Stimulated activated CD4-positive, alpha-beta T cell treated with anti-CD3 and anti-CD28 coated beads, Interleukin-4, amount 100 ng/mL, for 1 hour (primary cell): ENCODE results near the gene CDX1.

Source experiments
- DNase-seq: peaks from one replicate; pipeline ENCODE4 v3.0.0-alpha.2; 2020

CDX1 gene

DNA sequence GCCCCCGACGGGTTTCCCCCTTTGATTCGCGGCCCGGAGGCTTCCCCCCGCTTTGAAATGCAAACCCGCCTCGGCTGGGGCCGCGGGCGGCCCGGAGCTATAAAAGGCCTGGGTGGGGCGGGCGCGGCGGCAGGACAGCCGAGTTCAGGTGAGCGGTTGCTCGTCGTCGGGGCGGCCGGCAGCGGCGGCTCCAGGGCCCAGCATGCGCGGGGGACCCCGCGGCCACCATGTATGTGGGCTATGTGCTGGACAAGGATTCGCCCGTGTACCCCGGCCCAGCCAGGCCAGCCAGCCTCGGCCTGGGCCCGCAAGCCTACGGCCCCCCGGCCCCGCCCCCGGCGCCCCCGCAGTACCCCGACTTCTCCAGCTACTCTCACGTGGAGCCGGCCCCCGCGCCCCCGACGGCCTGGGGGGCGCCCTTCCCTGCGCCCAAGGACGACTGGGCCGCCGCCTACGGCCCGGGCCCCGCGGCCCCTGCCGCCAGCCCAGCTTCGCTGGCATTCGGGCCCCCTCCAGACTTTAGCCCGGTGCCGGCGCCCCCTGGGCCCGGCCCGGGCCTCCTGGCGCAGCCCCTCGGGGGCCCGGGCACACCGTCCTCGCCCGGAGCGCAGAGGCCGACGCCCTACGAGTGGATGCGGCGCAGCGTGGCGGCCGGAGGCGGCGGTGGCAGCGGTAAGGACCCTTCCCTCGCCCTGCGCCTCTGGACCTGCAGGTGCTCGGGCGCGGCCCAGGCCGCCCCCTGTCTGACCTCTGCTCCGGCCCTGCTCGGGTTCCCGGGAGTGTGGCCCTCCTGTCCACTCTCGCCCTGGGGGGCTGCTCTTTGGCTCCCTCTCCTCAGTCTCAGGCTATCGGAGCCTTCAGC lies at the start of gene CDX1:
Gene CDX1 (plus strand): TSS at position 129 of the 862 bp plus-strand sequence. CDS start 99 bp downstream, at position 228.
- DNase-seq, result no peak

DNA sequence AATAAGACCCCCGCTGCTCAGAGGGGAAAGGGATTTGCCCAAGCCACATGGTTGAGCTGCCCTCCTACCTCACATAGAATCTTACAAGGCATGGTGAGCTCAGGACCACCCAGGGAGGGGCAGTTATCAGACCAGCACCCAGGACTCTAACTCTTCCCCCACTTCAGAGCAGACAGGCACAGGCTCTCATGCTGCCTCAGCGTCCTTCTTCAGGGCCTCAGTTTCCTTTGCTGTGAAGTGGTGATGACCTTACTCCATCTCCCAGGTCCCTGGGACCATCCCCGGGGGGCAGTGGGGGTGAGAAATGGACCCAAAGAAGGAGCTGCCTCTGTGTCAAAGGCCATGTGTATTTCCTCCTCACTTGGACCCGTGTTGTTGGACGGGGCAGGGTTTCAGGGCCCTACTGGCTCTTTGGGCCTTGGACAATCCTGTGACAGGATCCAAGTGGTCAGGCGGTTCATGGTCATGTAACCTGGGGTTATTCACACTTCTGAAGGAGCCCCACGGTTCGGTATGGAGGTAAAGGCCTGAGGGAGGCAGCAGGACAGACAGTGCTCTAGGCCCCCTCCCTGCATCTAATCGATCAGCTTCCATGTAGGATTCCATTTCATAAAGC lies 48.5 kb upstream of the CDX1 start:
- DNase-seq, result no peak

DNA sequence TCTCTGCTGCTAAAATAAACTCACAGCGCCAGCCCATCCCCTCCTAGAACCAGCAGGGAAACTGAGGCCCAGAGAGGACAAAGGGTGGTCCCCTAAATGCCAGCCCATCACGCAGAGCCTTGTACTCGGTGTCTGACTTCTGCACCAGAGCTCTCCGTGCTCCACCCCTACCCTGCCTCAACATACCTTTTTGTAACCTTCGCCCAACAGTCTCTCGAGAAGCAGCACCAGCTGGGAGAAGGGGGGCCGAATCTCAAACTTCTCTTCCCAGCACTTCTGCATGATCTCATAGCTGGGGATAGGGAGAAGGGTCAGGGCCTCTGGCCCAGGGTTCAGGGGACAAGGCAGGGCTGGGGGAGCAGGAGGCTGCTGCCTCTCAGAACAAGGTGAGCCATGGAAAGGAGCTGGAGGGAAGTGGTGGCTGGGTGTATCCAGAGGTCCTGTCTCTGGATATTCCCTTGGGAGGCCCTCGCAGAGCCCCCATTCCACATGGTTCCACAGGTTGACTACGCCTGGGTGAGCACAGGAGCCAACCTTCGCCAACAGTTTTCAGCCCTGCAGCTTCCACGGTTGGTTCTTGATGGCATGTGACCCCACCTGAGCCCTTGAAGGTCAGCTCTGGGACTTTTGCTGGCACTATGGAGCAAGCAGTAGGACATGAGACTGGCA lies 47.9 kb upstream of the CDX1 start:
- no peak for DNase-seq

DNA sequence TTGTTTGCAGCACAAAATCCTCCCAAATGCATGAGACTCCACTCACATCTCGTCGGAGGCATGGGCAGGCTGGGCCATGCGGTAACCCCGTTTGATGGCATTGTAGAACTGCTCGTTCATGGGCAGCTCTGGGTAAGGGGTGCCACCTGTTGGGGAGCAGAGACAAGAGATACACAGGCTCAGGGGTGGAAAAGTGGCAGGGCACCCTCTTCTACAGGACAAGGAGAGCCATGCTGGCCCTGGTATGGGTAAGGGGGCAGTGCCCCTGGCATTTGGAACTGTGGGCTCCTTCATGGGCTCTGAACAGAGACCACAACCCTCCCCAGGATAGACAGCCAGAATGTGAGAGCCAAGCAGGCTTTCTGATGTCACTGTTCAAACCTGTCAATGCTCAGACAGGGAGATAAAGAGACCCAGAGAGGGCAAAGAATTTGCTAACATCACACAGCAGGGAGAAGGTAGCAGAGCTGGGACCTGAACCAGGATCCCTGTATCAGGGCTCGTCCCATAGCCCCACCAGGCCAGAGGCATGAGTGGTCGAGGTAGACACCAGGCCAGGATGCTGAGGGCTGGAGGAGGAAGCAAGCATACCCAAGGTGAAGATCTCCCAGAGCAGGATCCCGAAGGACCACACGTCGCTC lies 47.0 kb upstream of the CDX1 start:
- DNase-seq, result no peak

DNA sequence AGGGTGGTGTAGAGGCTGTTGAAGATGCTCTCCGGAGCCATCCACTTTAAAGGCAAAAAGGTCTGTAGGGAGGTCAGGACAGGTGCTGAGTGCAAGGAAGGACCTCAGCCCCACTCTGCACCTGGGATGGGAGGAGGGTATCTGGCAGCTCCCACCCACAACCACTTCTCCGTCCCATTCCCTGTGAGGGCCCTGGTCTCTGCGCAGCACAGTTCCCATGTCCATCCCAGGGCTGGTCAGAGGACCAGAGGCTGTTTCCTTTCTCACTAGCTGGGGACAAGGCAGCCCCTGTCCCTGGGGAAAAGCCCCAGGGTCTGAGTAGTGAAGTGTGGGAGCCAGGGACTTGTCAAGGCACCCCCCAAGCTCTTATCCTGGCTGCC lies 46.5 kb upstream of the CDX1 start:
- no peak for DNase-seq

DNA sequence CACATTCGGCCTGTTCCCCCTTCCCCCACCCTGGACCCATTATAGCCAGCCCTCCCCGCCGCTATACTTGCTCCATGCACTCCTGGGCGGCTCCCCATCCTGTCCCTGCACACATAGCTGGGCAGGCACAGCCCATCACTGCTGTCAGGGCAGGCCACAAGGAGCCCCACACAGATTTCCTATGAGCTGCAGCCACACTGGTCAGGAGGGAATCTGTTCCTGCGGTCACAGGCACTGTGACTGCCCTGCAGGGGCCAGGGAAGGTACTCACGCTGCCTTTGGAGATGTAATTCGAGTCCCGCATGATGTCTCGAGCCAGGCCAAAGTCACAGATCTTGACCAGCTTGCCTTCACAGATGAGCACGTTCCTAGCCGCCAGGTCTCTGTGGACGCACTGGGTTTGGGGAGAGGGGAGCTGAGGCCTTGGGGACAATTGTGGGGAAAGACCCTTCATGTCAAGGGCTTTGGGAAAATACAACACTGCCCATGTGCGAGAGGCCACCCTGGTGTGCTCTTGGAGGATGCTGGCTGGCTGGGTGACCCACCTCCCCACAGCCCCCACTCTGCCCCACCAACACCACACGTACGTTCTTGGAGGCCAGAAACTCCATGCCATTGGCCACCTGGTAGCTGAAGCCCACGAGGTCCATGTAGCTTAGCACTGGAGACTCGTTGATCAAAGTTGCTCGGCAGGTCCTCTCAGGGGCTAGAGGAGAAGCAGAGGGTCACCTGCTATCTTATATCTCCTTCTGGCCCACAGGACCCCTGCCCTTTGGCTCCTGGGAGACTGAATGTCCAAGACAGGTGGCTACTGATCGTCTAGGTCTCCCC lies 45.7 kb upstream of the CDX1 start:
- DNase-seq, result no peak

DNA sequence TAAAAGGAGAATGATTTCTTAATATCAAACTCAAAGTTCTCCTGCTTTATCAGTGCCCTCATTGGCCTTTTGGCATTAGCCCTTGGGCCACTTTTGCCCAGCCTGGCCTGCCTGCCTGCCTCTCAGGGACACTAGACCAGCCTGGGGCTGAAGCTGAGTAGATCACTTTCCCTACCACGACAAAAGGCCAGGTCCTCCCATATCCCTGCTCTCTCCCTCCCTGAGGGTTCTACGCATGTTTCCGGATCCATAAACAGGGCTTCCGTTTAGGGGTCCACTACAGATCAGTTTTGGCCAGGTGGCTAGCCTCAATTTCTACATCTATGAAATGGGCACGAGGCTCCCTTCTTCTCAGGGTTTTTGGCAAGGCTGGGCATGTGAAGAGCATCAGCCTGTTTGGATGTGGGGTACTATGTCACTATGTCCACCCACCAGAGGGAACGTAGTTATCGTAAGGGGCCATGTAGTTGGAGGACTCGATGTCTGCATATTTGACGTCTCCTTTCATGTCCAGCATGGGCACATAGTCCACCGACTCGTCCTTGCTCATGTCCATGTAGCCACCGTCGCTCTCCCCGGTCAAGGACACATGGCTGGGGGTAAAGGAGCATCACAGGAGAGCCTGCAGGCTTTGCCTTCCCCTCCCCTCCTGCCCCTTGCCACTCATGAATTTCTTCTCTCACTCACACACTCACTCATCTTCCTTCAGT lies 45.0 kb upstream of the CDX1 start:
- DNase-seq, result no peak

DNA sequence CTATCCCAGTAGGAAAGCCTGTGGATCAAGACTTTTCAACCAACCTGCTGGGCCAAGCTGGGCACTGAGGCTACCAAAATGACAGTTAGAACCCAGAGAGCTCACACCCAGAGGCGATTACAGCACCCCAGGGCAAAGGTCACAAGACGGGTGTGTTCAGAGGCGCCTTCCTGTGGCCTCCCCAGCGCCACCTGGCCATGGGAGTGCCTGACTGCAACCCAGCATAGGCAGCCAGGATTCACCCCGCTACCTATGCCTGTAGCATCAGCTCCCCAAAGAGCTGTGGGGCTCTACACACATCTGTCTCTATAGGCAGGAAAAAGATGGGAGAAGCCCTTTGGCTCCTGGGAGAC lies 44.4 kb upstream of the CDX1 start:
- DNase-seq, result no peak

DNA sequence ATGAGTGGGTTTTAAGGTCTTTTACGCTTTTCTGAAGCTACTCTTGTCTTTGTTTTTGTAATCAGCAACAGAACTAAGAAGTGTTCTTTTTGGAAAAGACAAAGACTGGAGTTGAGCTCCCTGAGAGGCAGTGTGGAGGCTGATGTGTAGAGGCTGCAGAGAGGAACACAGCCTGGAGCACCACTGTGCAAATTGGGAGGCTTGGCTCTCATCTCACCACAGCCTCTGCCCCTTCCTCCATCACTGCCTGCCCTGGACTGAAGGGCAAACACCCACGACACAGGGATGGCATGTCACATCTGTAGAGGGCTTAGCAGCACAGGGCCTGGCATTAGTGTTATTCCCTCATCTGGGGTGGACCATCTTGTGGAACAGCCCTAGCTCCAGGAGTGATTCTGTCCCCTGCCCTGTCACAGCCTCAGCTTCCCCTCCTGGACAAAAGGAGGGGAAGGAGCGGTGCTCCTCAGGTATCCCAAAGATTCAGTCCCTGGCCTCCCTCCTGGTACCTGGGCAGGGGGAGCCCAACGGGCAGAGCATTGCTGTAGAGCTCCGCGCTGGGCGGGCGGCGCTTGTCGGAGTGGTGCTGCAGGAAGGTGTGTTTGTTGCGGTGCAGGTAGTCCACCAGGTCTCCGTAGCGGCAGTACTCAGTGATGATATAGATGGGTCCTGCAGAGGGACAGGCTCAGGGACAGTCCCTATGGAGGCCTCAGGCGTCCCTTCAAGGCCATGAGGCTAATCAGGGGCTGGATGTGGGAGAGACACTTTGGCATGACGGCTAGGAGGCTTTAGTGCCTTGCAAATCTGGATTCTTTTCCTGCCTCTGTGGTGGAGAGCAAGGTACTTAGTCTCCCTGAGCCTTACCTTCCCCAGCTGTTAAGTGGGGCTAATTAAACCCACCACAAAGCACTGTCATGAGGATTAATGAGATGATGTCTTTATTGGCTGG lies 43.8 kb upstream of the CDX1 start:
- DNase-seq, result no peak

DNA sequence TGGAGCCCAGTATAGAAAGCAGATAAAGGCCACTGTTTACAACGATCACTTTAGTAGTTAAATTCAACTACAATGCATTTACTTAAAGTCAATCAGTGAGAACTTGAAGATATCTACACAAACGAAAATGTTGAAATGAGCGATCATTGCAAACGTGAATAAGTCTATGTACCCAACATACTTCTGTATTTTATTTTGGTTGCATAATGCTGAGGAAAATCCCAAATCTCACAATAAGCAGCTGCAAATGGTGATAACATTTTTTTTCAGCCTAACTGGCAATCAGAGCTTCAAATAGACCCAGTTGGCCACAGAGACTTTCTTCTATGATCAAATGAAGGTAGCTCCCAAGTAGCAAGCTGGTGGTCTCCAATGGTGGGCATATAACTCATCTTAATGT lies 43.0 kb upstream of the CDX1 start:
- no peak for DNase-seq

DNA sequence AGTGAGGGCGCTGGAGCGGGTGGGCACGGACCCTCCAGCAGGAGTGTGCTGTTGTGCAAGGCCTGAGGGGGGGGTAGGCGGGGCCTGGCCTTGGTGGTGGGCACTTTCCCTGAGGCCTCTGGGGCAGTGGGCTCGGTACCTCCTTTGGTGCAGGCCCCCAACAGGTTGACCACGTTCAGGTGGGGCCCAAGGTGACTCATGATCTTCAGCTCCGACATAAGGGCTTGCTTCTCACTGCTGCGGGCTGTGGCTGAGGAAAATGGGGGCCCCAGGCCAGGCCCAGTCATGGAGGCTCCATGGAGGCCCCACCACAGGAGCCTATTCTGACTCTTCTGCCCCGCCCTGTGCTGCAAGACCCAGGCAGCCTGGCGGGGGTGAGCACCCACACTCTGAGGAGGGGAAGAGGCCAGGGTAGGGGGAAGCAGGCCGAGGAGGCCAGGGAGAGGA lies 42.4 kb upstream of the CDX1 start:
- no peak for DNase-seq

DNA sequence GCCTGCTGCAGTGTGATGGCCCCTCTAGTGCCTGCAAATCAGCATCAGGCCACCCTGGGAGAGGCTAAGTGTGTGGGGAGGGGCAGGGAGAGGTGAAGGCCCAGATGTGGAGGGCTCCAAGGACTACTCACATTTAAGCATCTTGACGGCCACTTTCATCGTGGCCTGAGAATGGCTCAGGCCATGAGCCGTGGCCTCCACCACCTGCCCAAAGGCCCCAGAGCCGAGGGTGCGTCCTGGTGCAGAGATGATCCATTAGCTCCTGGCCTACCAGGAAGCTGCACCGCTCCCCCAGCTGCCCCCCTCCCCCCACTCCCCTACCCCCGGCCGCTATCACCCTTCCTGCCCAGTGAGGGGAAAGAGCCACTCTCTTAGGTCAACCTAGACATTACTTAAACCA lies 42.0 kb upstream of the CDX1 start:
- DNase-seq, result no peak

DNA sequence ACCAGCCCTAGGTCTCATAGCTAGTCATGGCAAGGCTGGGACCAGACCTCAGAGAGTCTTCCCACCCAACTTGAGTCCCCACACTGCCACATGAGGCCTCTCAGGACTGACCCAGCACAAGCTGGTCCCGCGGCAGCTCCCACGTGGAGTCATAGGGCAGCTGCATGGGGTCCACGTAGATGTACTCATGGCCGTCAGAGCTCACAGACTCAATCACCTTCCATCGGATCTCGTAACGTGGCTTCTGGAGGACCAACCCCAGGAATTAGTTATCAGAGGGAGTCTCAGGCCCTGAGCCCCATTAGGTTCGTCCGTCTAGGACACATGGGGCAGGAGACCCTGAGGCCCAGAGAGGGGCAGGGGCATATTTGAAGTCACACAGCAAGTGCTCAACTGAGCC lies 41.2 kb upstream of the CDX1 start:
- DNase-seq, result no peak

DNA sequence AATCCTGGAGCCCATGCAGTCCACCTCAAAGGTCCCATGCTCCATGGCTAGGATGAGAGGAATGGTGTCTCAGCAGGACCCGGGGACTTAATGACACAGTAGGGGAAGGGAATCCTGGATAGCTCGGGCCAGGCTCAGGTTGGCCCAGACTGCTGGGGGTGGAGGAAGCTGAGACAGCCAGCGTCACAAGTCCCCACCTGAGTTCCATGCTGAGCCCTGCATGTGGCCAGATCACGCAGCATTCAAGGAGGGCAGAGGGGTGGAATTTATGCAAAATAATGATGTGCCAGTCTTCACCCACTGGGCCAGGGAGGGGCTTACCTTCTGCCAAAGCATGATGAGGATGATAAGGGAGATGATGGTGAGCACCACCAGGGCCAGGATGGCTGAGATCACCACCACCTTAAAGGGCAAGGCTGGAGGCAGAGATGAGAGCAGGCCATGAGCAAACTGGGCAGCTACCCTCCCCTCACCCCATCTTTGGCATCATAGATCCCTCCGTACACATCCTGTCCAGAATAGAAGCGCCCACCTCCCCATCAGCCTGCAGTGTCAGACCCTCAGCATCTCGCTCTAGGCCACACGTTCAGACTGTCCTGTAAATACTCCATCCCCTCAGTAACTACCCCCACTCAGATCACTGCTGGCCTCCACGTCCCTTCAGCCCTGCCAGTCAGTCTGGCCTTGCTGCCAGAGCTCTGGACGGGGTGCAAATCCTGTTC lies 40.2 kb upstream of the CDX1 start:
- DNase-seq, result no peak

DNA sequence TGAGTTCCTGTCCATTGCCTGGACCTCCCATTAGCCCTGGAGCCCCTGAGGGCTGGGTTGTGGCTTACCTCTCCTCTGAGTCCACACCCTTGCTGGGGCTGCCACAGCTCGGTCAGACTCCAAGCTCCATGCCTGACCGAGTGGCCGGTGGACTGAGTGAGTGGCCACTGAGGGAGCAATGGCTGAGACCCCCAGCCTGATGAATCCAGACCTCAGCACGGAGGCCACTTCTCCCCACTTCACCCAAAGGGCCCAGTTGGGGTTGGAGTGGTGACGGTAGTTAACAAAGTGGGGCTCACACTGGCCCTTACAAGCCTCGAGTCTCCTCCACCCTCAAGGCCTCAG lies 39.7 kb upstream of the CDX1 start:
- no peak for DNase-seq

DNA sequence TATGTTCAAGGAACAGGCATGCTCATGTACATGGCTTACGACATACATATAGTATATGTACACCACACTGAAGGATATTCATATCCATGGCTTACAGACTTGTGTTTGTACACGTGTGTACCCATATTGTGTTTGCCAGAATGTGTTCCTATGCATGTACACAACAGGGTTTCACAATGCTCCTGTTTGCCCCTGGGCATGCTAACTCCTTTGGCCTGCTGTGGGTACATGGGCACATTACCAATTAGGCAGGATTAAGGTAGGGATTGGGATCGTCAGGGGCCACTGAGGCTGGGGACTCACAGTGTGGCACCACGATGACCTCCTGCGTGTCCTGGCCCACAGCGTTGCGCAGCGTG lies 37.1 kb upstream of the CDX1 start:
- no peak for DNase-seq

DNA sequence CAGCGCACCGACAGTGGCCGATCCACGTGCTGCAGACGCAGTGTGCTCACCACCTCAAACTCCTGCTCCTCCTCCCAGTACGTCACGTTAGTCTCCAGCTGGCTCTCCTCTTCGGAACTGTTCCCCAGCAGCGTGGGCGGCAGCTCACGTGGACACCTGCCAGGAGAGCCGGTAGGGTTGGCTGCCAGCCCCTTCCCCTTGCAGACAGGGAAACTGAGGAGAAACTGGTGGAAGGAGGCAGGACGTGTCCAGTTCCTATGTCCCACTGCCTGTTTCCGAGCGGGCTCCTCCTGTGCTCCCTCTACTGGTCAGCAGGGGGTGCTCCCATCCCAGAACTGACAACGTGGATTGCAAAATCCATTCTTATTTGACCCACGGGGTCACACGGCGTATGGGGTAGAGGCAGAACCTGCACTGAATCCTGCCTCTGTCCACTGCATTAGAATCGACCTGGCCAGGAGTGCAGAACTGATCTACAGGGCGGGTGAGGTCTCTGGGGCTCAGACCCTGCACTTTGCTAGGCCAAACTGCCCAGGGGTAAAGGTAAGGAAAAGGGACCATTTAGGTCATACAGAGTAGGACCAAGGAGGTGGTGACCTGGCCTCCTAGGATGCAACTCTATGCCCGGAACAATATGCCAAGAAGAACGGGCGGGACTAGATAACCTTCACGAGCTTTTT lies 36.6 kb upstream of the CDX1 start:
- DNase-seq, result peak; percentile 38

DNA sequence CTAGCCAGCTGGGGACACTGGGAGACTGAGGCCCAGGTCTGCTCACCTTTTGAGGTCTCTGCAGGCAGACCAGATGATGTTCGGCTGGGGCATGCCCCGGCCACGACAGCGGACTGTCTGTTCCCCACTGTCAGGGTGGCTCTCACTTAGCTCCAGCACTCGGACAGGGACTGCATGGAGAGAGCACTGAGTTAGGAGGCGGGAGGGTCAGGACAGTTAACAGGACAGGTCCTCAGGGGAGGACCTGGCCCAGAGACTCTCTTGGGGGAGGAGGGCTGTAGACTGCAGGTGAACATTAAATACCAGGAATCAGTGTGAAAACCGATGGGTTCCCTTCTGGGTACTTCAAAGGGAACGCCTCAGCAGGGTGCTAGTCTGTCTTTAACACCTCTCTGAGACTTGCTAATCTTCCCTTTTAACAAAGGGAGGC lies 36.1 kb upstream of the CDX1 start:
- DNase-seq, result no peak

DNA sequence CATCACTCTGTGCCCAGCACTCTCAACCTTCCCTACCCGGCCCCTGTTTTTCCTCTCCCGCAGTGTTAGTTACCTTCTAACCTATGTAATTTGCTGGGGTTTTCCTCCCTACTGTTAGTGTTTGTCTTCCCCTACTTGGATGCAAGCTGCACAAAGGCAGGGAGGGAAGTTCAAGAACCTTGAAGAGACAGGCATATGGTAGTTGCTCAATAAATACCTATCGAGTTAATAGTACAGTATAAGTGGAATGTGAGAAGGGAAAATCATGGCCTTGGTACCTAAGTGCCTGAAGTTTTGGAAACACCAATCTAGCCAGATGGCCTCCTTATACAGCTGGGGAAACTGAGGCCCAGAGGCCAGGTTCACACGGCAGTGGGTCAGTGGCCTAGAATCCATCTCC lies 35.1 kb upstream of the CDX1 start:
- DNase-seq, result no peak
